Erythroblast (primary cell): Measurements from ENCODE around the gene METTL6.

Experiments used
- GATA1 ChIP-seq: IDR thresholded peaks from 2 replicates; pipeline ENCODE4 v1.6.1; 2011; ENCODE audit warnings: low read depth, mild to moderate bottlenecking, control low read depth, low read length, moderate library complexity
- POLR2A ChIP-seq: IDR thresholded peaks from 2 replicates; pipeline ENCODE4 v1.6.1; 2011; ENCODE audit warnings: mild to moderate bottlenecking, low read length

DNA sequence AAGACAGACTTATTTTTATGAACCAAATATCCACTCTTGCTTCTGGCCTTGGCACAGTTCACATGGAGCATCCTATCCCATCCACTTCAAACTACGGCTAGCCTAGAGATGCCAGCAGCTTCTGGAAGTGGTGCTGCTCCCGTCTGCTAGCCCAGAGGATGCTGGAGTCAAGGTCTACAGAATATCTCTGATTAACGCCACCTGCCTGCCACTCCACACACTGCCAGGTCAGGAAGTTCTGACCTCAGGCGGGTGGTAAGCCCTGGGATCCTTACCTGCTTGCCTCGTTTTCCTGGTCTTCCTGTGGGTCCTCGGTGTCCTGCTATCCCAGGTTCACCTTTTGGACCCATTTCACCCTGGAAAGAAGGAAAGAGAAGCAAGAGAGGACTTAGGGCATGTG, 42.9 kb upstream of the METTL6 start:
- TF ChIP-seq POLR2A = no peak
- TF ChIP-seq GATA1 = no peak
